Head of caudate nucleus (tissue), 42 donors: ENCODE measurements around the gene CCDC150.
"Not testable (repeated sequence)": the region's sequence is repeated elsewhere in the genome, so short reads cannot be mapped to it uniquely, and the experiment has no call there.

Experiments used
- DNase-seq, 42 donors: peaks; one replicate each; pipeline versions ENCODE4 v3.0.0 to v3.0.0-alpha.2; 2020 to 2021; ENCODE audit warnings: mixed read lengths in 7 of 42
- intact Hi-C: fragments of 100-400 bp; cut with DNase I; formaldehyde crosslinking; loops from one replicate; pipeline ENCODE4 v1.15.0; 2022

The CCDC150 gene

GRCh38 chr2:196696423-196697079 is 57.0 kb downstream of the CCDC150 start:
- intact Hi-C loops = no loop called here
- DNase-seq = no peak

GRCh38 chr2:196697825-196698224 is 58.3 kb downstream of the CCDC150 start:
- no peak for DNase-seq
- intact Hi-C loops = no loop called here

GRCh38 chr2:196702641-196703040 is 63.1 kb downstream of the CCDC150 start:
- DNase-seq = no peak
- intact Hi-C loops = no loop called here

DNA sequence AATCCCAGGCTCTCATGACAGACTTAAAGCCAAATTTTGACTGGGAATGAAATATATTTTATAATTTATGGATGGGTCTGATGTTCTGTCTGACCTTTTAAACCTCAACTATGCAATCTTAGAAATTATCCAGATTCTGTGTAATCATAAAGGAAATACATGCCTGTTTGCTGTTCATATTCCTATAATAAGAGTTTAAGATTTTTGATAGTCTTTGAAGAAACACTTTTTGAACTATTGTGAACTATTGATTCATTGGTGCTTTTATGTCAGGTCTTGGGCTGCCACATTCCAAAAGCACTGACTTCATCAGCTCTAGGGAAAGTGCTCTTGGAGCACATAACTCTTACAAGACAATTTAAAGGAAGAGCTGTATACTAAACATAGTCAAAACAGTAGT is 64.2 kb downstream of the CCDC150 start:
- intact Hi-C loops = no loop called here

DNA sequence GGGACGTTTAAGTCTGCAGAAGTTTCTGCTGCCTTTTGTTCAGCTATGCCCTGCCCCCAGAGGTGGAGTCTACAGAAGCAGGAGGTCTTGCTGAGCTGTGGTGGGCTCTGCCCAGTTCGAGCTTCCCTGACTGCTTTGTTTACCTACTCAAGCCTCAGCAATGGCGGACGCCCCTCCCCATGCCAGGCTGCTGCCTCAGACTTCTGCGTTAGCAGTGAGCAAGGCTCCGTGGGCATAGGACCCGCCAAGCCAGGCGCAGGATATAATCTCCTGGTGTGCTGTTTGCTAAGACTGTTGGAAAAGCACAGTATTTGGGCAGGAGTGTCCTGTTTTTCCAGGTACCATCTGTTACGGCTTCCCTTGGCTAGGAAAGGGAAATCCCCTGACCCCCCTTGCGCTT is 70.5 kb downstream of the CCDC150 start:
- intact Hi-C loops, DNase-seq: not testable (repeated sequence)

More for the DNA sequence above, 64.2 kb downstream of the CCDC150 start:
- DNase-seq = no peak

- DNase-seq = no peak
- intact Hi-C loops = no loop called here
Observed at GRCh38 chr2:196711625-196712024, 72.1 kb downstream of the CCDC150 start.

DNA sequence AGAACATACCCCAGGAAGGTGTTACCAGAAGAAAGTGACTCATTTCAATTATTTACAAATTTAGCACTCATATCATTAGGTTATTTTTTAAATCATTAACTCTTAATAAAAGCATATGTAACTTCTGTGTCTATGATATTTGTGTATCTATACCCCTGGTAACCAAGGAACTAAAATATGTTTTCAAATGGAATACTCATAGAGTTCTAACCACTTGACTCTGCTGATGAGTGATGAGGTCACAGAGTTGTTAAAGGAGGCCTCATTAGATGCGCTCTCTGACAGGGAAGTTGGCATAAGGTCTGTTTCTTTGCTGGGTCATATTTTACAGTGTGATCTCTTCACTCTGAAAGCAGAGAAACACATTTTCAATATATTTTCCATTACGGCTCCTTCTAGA is 73.4 kb downstream of the CCDC150 start:
- intact Hi-C loops = no loop called here
- no peak for DNase-seq

- no peak for DNase-seq
- intact Hi-C loops = no loop called here
Observed at GRCh38 chr2:196718419-196719109, 79.0 kb downstream of the CCDC150 start.

- DNase-seq = peak in 2 of 42 donors; percentile 2 to 19
Observed at GRCh38 chr2:196719110-196719872, 79.8 kb downstream of the CCDC150 start.

GRCh38 chr2:196723571-196723970 is 84.1 kb downstream of the CCDC150 start:
- intact Hi-C loops = no loop called here
- DNase-seq = no peak

More at GRCh38 chr2:196719110-196719872, 79.8 kb downstream of the CCDC150 start:
- intact Hi-C loops = no loop called here

- intact Hi-C loops = no loop called here
- no peak for DNase-seq
Observed at GRCh38 chr2:196725218-196725617, 85.7 kb downstream of the CCDC150 start.

GRCh38 chr2:196725882-196726281 is 86.4 kb downstream of the CCDC150 start:
- no peak for DNase-seq
- intact Hi-C loops = no loop called here

GRCh38 chr2:196729418-196729817 is 89.9 kb downstream of the CCDC150 start:
- intact Hi-C loops = no loop called here

DNA sequence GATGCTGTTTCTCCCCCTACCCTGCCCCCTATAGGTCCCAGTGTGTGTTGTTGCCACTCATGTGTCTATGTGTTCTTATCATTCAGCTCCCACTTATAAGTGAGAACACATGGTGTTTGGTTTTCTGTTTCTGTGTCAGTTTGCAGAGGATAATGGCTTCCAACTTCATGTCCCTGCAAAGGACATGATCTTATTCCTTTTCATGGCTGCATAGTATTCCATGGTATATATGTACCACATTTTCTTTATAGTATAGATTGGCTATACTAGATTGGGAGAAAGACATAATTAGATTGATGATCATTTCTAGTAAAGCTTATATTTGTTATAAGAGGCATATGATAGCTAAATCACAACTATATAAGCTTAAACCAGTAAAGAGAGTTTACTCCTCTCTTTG is 97.1 kb downstream of the CCDC150 start:
- DNase-seq, intact Hi-C loops: not testable (repeated sequence)

More at GRCh38 chr2:196729418-196729817, 89.9 kb downstream of the CCDC150 start:
- no peak for DNase-seq

DNA sequence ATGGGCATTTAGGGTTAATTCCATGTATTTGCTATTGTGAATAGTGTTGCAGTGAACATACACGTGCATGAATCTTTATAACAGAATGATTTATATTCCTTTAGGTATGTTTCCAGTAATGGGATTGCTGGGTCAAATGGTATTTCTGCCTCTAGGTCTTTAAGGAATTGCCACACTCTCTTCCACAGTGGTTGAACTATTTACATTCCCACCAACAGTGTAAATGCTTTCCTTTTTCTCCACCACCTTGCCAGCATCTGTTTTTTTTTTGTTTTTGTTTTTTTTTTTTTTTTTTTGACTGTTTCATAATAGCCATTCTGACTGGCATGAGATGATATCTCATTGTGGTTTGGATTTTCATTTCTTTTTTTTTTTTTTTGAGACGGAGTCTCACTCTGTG is 97.5 kb downstream of the CCDC150 start:
- intact Hi-C loops = no loop called here

GRCh38 chr2:196739031-196739430 is 99.5 kb downstream of the CCDC150 start:
- DNase-seq = no peak
- intact Hi-C loops = no loop called here

More for the DNA sequence above, 97.5 kb downstream of the CCDC150 start:
- DNase-seq = no peak

- DNase-seq = no peak
- intact Hi-C loops = no loop called here
Observed at GRCh38 chr2:196742216-196742615, 102.7 kb downstream of the CCDC150 start.

GRCh38 chr2:196742685-196743084 is 103.2 kb downstream of the CCDC150 start:
- no peak for DNase-seq
- intact Hi-C loops = no loop called here

DNA sequence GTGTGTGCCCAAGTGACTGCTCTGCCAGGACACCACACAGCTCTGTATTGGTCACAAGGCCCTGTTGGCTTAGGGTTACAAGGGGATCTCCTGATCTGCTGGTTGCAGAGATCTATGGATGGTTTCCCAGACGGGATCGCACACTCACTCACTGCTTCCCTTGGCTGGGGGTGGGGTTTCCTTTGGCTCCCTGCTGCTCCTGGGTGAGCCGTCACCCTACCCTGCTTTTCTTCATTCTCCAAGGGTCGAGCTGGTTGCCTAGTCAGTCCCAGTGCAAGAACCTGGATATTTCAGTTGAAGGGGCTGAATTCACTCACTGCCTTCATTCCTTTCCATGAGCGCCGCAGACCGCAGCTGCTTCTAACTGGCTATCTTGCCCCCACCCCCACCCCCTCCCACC is 103.7 kb downstream of the CCDC150 start:
- intact Hi-C loops = no loop called here

GRCh38 chr2:196745711-196746110 is 106.2 kb downstream of the CCDC150 start:
- DNase-seq = no peak
- intact Hi-C loops = no loop called here

More for the DNA sequence above, 103.7 kb downstream of the CCDC150 start:
- no peak for DNase-seq
